ENCODE data around the gene FBXO34. TPM values are rescaled to one million over a fixed set of nuclear protein-coding genes. Genes with fewer than 3 reads are reported as not detected.
A peak's percentile ranks its signal among the peaks of the same experiment; 100 is the strongest.

Gene FBXO34
- total RNA-seq, 6 experiments from 2014 or later = 6.2 to 10.3 (median 8.7) TPM

- intact Hi-C loops (cut with DNase I) = no loop called here
- ATAC-seq (no peak), DNase-seq (no peak)
- no peaks in the 10 kb centered on the region for H3K36me3 ChIP-seq
- no peak overlapping the region for H3K4me3 ChIP-seq
- TF ChIP-seq POLR2A (IDR thresholded peaks at IDR 0.05) = no peak
- TF ChIP-seq, protein P1, sequence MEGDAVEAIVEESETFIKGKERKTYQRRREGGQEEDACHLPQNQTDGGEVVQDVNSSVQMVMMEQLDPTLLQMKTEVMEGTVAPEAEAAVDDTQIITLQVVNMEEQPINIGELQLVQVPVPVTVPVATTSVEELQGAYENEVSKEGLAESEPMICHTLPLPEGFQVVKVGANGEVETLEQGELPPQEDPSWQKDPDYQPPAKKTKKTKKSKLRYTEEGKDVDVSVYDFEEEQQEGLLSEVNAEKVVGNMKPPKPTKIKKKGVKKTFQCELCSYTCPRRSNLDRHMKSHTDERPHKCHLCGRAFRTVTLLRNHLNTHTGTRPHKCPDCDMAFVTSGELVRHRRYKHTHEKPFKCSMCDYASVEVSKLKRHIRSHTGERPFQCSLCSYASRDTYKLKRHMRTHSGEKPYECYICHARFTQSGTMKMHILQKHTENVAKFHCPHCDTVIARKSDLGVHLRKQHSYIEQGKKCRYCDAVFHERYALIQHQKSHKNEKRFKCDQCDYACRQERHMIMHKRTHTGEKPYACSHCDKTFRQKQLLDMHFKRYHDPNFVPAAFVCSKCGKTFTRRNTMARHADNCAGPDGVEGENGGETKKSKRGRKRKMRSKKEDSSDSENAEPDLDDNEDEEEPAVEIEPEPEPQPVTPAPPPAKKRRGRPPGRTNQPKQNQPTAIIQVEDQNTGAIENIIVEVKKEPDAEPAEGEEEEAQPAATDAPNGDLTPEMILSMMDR (IDR thresholded peaks at IDR 0.05) = no peak
- 92% methylated on average over 2 of the region's 2 CpGs for WGBS (ENCODE audit: insufficient coverage, low coverage, low lambda C conversion rate, missing lambda C conversion rate)
- no peaks in the 10 kb centered on the region for H3K27me3 ChIP-seq
- H3K9me3 ChIP-seq = no peaks in the 10 kb centered on the region
- H3K4me1 ChIP-seq = no peaks in the 10 kb centered on the region
- no peak overlapping the region for H3K27ac ChIP-seq
Measured at GRCh38 chr14:55361190-55361589, 90.0 kb downstream of the FBXO34 start.

DNA sequence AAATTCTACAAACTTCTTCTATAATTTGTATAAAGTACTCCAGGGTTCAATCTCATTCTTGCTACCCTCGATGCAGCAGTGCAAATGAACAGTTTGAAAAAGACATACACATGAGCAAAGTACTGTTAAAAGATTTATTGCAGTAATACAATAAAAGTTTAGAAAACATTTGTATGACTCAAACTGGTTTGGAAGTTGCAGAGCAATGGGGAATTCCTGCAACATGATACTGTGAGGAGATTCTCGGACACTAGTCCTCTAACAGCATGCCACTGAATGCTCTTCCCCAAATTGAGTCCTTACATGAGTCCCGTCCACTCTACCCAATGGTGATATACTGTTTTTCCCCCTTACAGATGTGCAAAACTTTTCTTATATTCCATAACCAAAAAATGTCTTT lies 95.0 kb downstream of the FBXO34 start:
- peaks cover 0 to 15% (median 3%) of the 10 kb centered on the region in 4 donors for H3K36me3 ChIP-seq
- 91% methylated on average over 3 of the region's 3 CpGs for WGBS (ENCODE audit: insufficient coverage, low coverage, low lambda C conversion rate, missing lambda C conversion rate)
- ATAC-seq (no peak), DNase-seq (no peak)
- no peak overlapping the region for H3K4me3 ChIP-seq
- intact Hi-C loops (cut with DNase I) = no loop called here
- no peak overlapping the region for H3K27ac ChIP-seq
- no peak for TF ChIP-seq POLR2A (IDR thresholded peaks at IDR 0.05)
- TF ChIP-seq, protein P1 (IDR thresholded peaks at IDR 0.05) = no peak
- H3K4me1 ChIP-seq = no peaks in the 10 kb centered on the region
- no peaks in the 10 kb centered on the region for H3K27me3 ChIP-seq
- no peaks in the 10 kb centered on the region for H3K9me3 ChIP-seq

DNA sequence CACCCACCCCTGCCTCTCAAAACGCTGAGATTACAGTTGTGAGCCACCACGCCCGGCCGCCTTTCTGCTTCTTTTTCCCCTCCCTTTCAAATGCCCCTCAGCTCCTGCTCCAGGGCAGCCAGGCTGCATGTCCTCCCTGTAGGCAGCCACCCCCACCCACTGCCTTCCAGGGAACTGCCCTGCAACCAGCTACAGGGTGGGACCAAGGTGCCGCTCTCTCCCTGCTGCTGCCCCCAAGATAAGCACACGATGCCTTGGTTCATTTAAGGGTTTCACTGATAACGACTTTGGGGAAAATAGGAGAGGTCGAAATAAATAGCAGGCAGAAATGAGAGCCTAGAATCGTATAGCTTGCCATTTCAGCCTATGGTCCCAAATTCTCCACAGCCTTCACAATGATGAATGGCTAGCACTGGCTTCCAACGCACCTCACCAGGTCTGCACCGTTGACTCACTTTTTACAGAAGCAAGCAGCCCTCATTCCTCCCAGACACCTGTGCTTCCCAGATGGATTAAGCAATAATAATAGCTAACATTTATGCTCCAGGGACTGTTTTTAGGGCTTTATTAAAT lies 99.7 kb downstream of the FBXO34 start:
- no peak for ATAC-seq
- WGBS (ENCODE audit: insufficient coverage, low coverage, low lambda C conversion rate, missing lambda C conversion rate) = 83% methylated on average over 11 of the region's 11 CpGs
- H3K4me3 ChIP-seq = no peak overlapping the region
- H3K36me3 ChIP-seq = peaks cover 0 to 18% (median 3%) of the 10 kb centered on the region in 4 donors
- no peaks in the 10 kb centered on the region for H3K9me3 ChIP-seq
- no peaks in the 10 kb centered on the region for H3K4me1 ChIP-seq
- no peak overlapping the region for H3K27ac ChIP-seq
- DNase-seq = peak in 1 of 3 donors; percentile 27
- TF ChIP-seq POLR2A (IDR thresholded peaks at IDR 0.05) = no peak
- TF ChIP-seq, protein P1 (IDR thresholded peaks at IDR 0.05) = no peak
- H3K27me3 ChIP-seq = no peaks in the 10 kb centered on the region
- intact Hi-C loops (cut with DNase I) = no loop called here

DNA sequence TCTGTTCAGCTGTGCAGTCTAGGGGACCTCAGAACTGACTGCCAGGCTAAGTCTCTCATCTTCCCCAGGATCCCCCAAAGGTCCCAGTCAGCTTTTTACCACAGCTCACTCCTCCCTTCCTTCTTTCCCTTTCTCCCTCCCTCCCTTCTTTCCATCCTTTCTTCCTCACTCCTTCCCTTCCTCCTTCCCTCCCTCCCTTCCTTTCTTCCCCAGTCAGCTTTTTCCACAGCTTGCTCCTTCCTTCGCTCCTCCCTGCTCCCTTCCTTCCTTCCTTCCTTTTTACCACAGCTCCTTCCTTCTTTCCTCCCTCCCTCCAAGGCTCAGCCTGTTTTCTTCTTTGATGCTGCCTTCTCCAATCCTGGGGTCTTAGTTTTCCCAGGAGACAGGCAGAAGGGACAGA lies 101.2 kb downstream of the FBXO34 start:
- Histone ChIP-seq H3K4me1 (no peaks in the 10 kb centered on the region), H3K4me3 (no peak overlapping the region), H3K27me3 (no peaks in the 10 kb centered on the region), H3K36me3 (peaks cover 0 to 32% (median 3%) of the 10 kb centered on the region in 4 donors), H3K9me3 (no peaks in the 10 kb centered on the region), H3K27ac (no peak overlapping the region)
- WGBS (ENCODE audit: insufficient coverage, low coverage, low lambda C conversion rate, missing lambda C conversion rate) = 100% methylated on average over 1 of the region's 1 CpG
- TF ChIP-seq POLR2A (IDR thresholded peaks at IDR 0.05) = no peak
- TF ChIP-seq, protein P1 (IDR thresholded peaks at IDR 0.05) = no peak
- DNase-seq (no peak), ATAC-seq (no peak)
- intact Hi-C loops (cut with DNase I) = no loop called here
